ENCODE results near the gene FEN1. TPM values are rescaled to one million over a fixed set of nuclear protein-coding genes. Genes with fewer than 3 reads are reported as not detected.

The FEN1 gene
- total RNA-seq, 1 donor, result 9.0 TPM

GRCh38 chr11:61762798-61763197 lies 29.9 kb upstream of the FEN1 start:
- H3K4me2 ChIP-seq (ENCODE audit: insufficient read depth, low read length), result no peak overlapping the region

DNA sequence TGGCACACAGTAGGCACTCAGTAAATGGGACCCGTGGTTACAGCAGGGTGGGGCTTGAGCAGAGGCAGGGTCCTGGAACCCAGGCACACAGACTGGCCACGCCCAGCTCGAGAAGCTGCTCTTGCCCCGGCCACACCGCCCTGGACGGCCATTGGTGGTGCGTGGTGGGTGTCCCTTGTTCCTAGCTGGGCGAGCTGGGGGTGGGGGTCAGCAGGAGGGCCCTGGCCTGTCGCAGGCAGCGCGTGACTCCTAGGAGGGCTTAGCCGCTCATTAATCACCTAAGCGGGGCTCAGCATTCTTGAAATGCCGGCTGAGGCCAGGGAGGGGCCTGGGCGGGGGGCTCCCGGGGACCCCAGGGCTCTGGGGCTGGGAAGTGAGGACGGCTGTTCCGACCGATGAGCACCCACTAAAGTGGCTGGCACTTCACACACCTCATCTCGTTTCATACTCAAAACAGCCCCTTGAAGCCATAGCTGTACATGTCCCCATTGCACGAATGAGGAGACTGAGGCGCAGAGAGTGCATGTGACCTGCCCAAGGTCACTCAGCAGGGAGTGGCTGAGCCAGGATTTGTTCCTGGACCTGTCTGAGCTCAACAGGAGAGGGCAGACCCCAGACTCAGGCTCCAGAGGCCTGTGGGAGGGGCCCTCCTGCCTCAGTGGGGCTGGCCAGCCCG lies 28.6 kb upstream of the FEN1 start:
- no peaks in the 10 kb centered on the region for H3K9me3 ChIP-seq (ENCODE audit: low read depth, low read length)
- peaks cover 2% of the 10 kb centered on the region for H3K27me3 ChIP-seq (ENCODE audit: insufficient read depth, low read length)
- H2AFZ ChIP-seq (ENCODE audit: low read length), result no peak overlapping the region
- TF ChIP-seq, protein P1, sequence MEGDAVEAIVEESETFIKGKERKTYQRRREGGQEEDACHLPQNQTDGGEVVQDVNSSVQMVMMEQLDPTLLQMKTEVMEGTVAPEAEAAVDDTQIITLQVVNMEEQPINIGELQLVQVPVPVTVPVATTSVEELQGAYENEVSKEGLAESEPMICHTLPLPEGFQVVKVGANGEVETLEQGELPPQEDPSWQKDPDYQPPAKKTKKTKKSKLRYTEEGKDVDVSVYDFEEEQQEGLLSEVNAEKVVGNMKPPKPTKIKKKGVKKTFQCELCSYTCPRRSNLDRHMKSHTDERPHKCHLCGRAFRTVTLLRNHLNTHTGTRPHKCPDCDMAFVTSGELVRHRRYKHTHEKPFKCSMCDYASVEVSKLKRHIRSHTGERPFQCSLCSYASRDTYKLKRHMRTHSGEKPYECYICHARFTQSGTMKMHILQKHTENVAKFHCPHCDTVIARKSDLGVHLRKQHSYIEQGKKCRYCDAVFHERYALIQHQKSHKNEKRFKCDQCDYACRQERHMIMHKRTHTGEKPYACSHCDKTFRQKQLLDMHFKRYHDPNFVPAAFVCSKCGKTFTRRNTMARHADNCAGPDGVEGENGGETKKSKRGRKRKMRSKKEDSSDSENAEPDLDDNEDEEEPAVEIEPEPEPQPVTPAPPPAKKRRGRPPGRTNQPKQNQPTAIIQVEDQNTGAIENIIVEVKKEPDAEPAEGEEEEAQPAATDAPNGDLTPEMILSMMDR (IDR thresholded peaks at IDR 0.05; ENCODE audit: extremely low read depth, low read depth, low read length), result no peak
- no peak overlapping the region for H3K4me3 ChIP-seq (ENCODE audit: insufficient read depth, low read length)
- H3K79me2 ChIP-seq (ENCODE audit: insufficient read depth, low read length), result no peaks in the 10 kb centered on the region
- H4K20me1 ChIP-seq (ENCODE audit: insufficient read depth, low read length), result no peaks in the 10 kb centered on the region
- no peaks in the 10 kb centered on the region for H3K36me3 ChIP-seq (ENCODE audit: insufficient read depth, low read length)
- no peak overlapping the region for H3K4me2 ChIP-seq (ENCODE audit: insufficient read depth, low read length)
- no peaks in the 10 kb centered on the region for H3K4me1 ChIP-seq (ENCODE audit: insufficient read depth, low read length)
- no peak for DNase-seq (ENCODE audit: insufficient read length, low spot score, missing footprints)
- H3K27ac ChIP-seq (ENCODE audit: low read depth, low read length), result no peak overlapping the region

More at GRCh38 chr11:61762798-61763197, 29.9 kb upstream of the FEN1 start:
- peaks cover 2% of the 10 kb centered on the region for H3K27me3 ChIP-seq (ENCODE audit: insufficient read depth, low read length)
- no peak for DNase-seq (ENCODE audit: insufficient read length, low spot score, missing footprints)
- H3K36me3 ChIP-seq (ENCODE audit: insufficient read depth, low read length), result no peaks in the 10 kb centered on the region
- no peaks in the 10 kb centered on the region for H4K20me1 ChIP-seq (ENCODE audit: insufficient read depth, low read length)
- no peak overlapping the region for H3K4me3 ChIP-seq (ENCODE audit: insufficient read depth, low read length)
- TF ChIP-seq, protein P1 (IDR thresholded peaks at IDR 0.05; ENCODE audit: extremely low read depth, low read depth, low read length), result no peak
- no peak overlapping the region for H3K27ac ChIP-seq (ENCODE audit: low read depth, low read length)
- H3K4me1 ChIP-seq (ENCODE audit: insufficient read depth, low read length), result no peaks in the 10 kb centered on the region
- H2AFZ ChIP-seq (ENCODE audit: low read length), result no peak overlapping the region
- H3K79me2 ChIP-seq (ENCODE audit: insufficient read depth, low read length), result no peaks in the 10 kb centered on the region
- H3K9me3 ChIP-seq (ENCODE audit: low read depth, low read length), result no peaks in the 10 kb centered on the region

GRCh38 chr11:61764606-61765260 lies 28.0 kb upstream of the FEN1 start:
- Histone ChIP-seq H3K79me2 (ENCODE audit: insufficient read depth, low read length) (no peaks in the 10 kb centered on the region), H3K36me3 (ENCODE audit: insufficient read depth, low read length) (no peaks in the 10 kb centered on the region), H3K4me1 (ENCODE audit: insufficient read depth, low read length) (no peaks in the 10 kb centered on the region), H3K9me3 (ENCODE audit: low read depth, low read length) (no peaks in the 10 kb centered on the region), H4K20me1 (ENCODE audit: insufficient read depth, low read length) (no peaks in the 10 kb centered on the region), H2AFZ (ENCODE audit: low read length) (no peak overlapping the region), H3K27ac (ENCODE audit: low read depth, low read length) (no peak overlapping the region), H3K27me3 (ENCODE audit: insufficient read depth, low read length) (peaks cover 2% of the 10 kb centered on the region), H3K4me2 (ENCODE audit: insufficient read depth, low read length) (no peak overlapping the region), H3K4me3 (ENCODE audit: insufficient read depth, low read length) (no peak overlapping the region)
- no peak for DNase-seq (ENCODE audit: insufficient read length, low spot score, missing footprints)
- TF ChIP-seq, protein P1 (IDR thresholded peaks at IDR 0.05; ENCODE audit: extremely low read depth, low read depth, low read length), result no peak

DNA sequence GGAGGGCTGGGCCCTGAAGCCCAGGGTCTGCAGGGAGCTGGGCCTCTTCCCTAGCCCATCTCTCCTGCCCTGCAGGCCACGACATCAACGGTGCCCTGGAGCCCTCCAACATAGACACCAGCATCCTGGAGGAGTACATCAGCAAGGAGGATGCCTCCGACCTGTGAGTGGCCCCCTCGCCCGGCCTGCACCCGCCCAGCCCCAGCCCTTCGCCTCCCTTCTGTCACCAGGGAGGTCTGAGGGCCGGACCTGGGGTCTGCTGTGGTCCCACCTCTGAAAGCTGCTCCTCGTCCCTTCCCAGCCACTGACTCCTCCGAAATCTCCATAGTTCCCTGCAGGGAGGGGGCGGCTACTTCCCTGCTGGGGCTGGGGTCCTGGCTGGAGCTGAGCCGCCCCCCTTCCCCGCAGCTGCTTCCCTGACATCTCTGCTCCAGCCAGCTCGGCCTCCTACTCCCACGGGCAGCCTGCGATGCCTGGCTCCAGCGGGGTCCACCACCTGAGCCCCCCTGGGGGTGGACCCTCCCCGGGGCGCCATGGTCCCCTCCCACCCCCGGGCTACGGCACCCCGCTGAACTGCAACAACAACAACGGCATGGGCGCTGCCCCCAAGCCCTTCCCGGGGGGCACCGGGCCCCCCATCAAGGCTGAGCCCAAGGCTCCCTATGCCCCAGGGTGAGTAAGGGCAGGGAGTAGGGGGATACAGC lies 27.0 kb upstream of the FEN1 start:
- Histone ChIP-seq H3K27ac (ENCODE audit: low read depth, low read length) (no peak overlapping the region), H3K9me3 (ENCODE audit: low read depth, low read length) (no peaks in the 10 kb centered on the region)
- TF ChIP-seq, protein P1 (IDR thresholded peaks at IDR 0.05; ENCODE audit: extremely low read depth, low read depth, low read length), result no peak

More for the DNA sequence above, 27.0 kb upstream of the FEN1 start:
- Histone ChIP-seq H3K36me3 (ENCODE audit: insufficient read depth, low read length) (no peaks in the 10 kb centered on the region), H3K79me2 (ENCODE audit: insufficient read depth, low read length) (no peaks in the 10 kb centered on the region), H3K4me3 (ENCODE audit: insufficient read depth, low read length) (no peak overlapping the region), H3K4me2 (ENCODE audit: insufficient read depth, low read length) (no peak overlapping the region), H4K20me1 (ENCODE audit: insufficient read depth, low read length) (no peaks in the 10 kb centered on the region), H2AFZ (ENCODE audit: low read length) (no peak overlapping the region), H3K27me3 (ENCODE audit: insufficient read depth, low read length) (peaks cover 2% of the 10 kb centered on the region), H3K4me1 (ENCODE audit: insufficient read depth, low read length) (no peaks in the 10 kb centered on the region)
- DNase-seq (ENCODE audit: insufficient read length, low spot score, missing footprints), result no peak
